ENCODE data around the gene METTL25B.
"Not testable (repeated sequence)": the region's sequence is repeated elsewhere in the genome, so short reads cannot be mapped to it uniquely, and the experiment has no call there.

The METTL25B gene

DNA sequence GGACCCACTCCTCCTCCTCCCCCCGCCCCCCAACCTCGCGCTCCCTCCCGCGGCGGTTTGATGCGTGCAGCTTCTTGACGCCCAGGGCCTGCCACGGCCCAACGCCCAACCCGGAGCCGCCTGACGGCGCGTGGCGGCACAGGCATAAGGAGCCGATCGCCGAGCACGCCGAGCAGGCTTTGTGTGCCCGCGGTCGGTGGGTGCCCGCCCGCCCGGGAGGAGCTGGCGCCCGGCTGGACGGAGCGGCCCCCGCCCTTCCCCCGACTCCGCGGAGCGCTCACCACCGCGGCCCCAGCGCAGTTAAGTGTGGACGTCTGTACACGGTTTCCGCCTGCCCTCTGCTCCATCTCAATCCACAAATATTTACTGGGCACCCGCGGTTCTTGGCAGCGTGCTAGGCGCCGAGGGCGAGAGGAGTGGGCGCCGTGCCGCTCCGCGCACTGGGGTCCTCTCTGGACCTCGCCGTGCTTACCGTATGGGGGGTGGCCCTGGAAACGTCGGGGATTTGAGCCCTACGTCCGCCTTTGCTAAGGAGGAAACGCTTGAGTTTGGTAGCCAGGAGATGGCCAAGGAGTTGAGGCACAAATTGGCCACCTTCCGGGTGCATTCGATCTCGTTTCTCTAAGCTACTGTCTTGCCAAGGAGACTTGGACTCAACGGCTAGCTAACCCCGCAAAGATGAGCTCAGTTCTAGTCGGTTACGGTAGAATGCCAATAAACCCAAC, 23.6 kb downstream of the METTL25B start:
- no peaks in the 10 kb centered on the region for H3K36me3 ChIP-seq (ENCODE audit: control insufficient read depth, insufficient read depth, low read length)
- no peaks in the 10 kb centered on the region for H3K27me3 ChIP-seq (replicated peaks; ENCODE audit: control insufficient read depth, insufficient read depth, low read length)
- peak overlapping the region; percentile 93 for H3K4me3 ChIP-seq (replicated peaks; ENCODE audit: low read depth, low read length)
- TF ChIP-seq, protein P1, sequence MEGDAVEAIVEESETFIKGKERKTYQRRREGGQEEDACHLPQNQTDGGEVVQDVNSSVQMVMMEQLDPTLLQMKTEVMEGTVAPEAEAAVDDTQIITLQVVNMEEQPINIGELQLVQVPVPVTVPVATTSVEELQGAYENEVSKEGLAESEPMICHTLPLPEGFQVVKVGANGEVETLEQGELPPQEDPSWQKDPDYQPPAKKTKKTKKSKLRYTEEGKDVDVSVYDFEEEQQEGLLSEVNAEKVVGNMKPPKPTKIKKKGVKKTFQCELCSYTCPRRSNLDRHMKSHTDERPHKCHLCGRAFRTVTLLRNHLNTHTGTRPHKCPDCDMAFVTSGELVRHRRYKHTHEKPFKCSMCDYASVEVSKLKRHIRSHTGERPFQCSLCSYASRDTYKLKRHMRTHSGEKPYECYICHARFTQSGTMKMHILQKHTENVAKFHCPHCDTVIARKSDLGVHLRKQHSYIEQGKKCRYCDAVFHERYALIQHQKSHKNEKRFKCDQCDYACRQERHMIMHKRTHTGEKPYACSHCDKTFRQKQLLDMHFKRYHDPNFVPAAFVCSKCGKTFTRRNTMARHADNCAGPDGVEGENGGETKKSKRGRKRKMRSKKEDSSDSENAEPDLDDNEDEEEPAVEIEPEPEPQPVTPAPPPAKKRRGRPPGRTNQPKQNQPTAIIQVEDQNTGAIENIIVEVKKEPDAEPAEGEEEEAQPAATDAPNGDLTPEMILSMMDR (IDR thresholded peaks at IDR 0.05; ENCODE audit: insufficient read depth, low read length, poor library complexity, severe bottlenecking), result no peak
- peak; percentile 97 for DNase-seq (ENCODE audit: extremely low read depth, insufficient read length)

DNA sequence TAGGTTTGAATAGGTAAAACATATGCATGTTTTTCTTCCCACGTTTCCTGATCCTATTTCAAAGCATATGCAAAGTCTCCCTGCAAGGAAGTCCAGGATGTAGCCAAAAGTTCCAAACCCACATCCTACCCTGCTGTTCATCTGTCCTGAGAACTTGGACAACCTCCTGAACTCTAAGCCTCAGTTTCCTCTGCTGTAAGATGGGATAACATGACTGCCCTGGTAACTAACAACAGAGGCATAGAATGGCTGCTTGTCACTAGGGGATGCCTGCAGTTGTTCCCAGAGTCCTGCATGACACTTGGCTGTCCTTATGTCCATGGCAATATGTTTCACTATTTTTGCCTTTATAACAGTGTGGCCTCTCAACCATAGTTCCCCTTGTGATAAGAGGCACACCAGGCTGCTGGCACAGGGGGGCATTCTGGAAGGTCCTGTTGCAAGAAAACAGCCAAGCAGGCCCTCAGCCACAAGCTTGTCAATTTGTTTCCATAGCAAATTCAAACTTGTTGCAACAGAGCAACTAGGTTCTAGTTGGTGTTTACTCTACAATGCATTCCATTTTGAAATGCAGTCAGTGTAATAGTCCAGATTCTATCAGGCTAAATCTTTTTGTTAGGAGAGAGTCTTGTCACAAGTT, 24.7 kb downstream of the METTL25B start:
- peak overlapping the region; percentile 93 for H3K4me3 ChIP-seq (replicated peaks; ENCODE audit: low read depth, low read length)
- DNase-seq (ENCODE audit: extremely low read depth, insufficient read length), result no peak
- H3K27me3 ChIP-seq (replicated peaks; ENCODE audit: control insufficient read depth, insufficient read depth, low read length), result no peaks in the 10 kb centered on the region
- TF ChIP-seq, protein P1 (IDR thresholded peaks at IDR 0.05; ENCODE audit: insufficient read depth, low read length, poor library complexity, severe bottlenecking), result no peak
- H3K36me3 ChIP-seq (ENCODE audit: control insufficient read depth, insufficient read depth, low read length), result no peaks in the 10 kb centered on the region

DNA sequence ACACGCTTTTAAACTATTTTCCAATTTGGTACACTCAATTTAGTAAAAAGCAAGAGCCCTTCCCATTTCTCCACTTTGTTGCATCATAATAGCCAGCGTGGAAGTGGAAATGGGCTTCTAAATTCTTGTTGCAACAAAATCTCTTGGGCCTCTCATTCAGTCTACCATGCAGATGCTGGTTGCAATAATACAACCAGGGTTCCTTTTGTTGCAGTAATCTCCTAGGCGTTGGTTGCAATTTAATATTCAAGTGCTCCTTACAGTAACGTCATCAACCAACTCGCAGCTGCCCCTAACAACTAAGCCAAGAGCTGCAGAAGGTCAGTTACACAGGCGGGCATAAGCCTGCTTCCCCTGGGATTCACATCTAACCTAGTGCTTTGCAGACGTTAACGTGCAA, 25.9 kb downstream of the METTL25B start:
- no peak for DNase-seq (ENCODE audit: extremely low read depth, insufficient read length)
- Histone ChIP-seq H3K36me3 (ENCODE audit: control insufficient read depth, insufficient read depth, low read length) (no peaks in the 10 kb centered on the region), H3K4me3 (replicated peaks; ENCODE audit: low read depth, low read length) (no peak overlapping the region), H3K27me3 (replicated peaks; ENCODE audit: control insufficient read depth, insufficient read depth, low read length) (no peaks in the 10 kb centered on the region)
- TF ChIP-seq, protein P1 (IDR thresholded peaks at IDR 0.05; ENCODE audit: insufficient read depth, low read length, poor library complexity, severe bottlenecking), result no peak

DNA sequence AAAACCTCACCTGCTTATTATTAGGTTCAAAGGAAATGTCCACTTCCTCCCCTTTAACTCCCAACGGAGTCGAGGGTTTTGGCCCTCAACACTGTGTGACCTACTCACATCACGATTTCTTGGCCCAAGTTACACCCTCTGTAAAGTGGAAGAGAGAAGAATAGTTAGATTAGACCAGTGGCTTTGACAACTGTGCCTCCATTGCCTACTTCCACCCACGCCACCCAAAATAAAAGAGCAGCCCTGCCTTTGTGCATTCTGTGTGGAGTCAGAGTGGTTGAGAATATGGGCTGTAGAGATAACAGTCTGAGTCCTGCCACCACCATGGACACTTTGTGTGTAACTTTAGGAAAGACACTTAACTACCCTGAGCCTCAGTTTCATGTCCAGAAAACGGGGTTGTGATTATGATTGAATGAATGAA, 27.3 kb downstream of the METTL25B start:
- no peak for DNase-seq (ENCODE audit: extremely low read depth, insufficient read length)
- TF ChIP-seq, protein P1 (IDR thresholded peaks at IDR 0.05; ENCODE audit: insufficient read depth, low read length, poor library complexity, severe bottlenecking), result no peak
- no peak overlapping the region for H3K4me3 ChIP-seq (replicated peaks; ENCODE audit: low read depth, low read length)
- H3K27me3 ChIP-seq (replicated peaks; ENCODE audit: control insufficient read depth, insufficient read depth, low read length), result no peaks in the 10 kb centered on the region
- H3K36me3 ChIP-seq (ENCODE audit: control insufficient read depth, insufficient read depth, low read length), result no peaks in the 10 kb centered on the region

DNA sequence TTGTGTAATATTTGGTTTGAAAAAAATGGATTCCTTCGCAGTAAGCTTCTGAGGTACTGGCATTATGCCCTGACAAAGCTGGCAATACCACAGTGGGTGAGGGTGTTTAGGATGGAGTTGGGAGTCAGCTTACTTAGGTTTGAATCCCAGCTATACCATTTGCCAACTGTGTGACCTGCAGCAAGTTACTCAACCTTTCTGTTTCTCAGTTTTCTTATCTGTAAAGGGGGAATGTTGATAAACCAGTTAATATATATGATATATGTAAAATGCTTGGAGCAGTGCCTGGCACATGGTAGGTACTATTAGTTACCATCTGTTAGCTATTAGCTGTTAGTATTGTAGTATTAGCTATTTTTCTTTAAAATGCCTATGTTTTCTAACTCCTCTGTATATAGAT, 28.1 kb downstream of the METTL25B start:
- TF ChIP-seq, protein P1 (IDR thresholded peaks at IDR 0.05; ENCODE audit: insufficient read depth, low read length, poor library complexity, severe bottlenecking), result no peak
- no peak overlapping the region for H3K4me3 ChIP-seq (replicated peaks; ENCODE audit: low read depth, low read length)
- no peak for DNase-seq (ENCODE audit: extremely low read depth, insufficient read length)
- H3K36me3 ChIP-seq (ENCODE audit: control insufficient read depth, insufficient read depth, low read length), result no peaks in the 10 kb centered on the region
- H3K27me3 ChIP-seq (replicated peaks; ENCODE audit: control insufficient read depth, insufficient read depth, low read length), result no peaks in the 10 kb centered on the region

DNA sequence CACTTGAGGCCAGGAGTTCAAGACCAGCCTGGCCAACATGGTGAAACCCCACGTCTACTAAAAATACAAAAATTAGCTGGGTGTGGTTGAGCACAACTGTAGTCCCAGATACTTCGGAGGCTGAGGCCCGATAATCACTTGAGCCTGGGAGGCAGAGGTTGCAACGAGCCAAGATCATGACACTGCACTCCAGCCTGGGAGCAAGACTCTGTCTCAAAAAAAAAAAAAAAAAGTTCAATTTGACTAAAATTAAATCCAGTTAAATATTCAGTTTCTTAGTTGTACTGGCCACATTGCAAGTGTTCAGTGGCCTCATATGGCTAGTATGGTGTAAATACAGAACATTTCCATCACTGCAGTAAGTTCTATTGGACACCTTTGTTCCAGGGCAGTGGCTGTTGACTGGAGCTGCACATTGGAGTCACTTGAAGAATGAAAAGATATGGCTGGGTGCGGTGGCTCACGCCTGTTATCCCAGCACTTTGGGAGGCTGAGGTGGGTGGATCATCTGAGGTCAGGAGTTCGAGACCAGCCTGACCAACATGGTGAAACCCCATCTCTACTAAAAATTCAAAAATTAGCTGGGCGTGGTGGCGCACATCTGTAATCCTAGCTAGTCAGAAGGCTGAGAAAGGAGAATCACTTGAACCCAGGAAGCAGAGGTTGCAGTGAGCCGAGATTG, 29.4 kb downstream of the METTL25B start:
- H3K27me3 ChIP-seq (replicated peaks; ENCODE audit: control insufficient read depth, insufficient read depth, low read length); H3K4me3 ChIP-seq (replicated peaks; ENCODE audit: low read depth, low read length); H3K36me3 ChIP-seq (ENCODE audit: control insufficient read depth, insufficient read depth, low read length); DNase-seq (ENCODE audit: extremely low read depth, insufficient read length): not testable (repeated sequence)

All from GM06990 (cell line).